LNCAP (cell line): ENCODE measurements around the gene LILRB1.

ENCODE experiments used
- CTCF ChIP-seq: fragments of 450-650 bp; IDR thresholded peaks from 2 replicates; pipeline ENCODE4 v1.5.1; 2017; ENCODE audit warnings: mild to moderate bottlenecking

The LILRB1 gene

GRCh38 chr19:54660306-54660705 lies 30.0 kb downstream of the LILRB1 start:
- TF ChIP-seq CTCF = no peak

- no peak for TF ChIP-seq CTCF
These were observed 30.7 kb downstream of the LILRB1 start for GRCh38 chr19:54660964-54661363.

GRCh38 chr19:54661846-54662481 lies 31.7 kb downstream of the LILRB1 start:
- TF ChIP-seq CTCF = no peak

GRCh38 chr19:54662730-54663129 lies 32.4 kb downstream of the LILRB1 start, which contains the start of gene LILRB4:
LILRB4 (plus strand) TSS chr19:54662985; CDS start chr19:54663034, 49 bp downstream.
- TF ChIP-seq CTCF = no peak

- TF ChIP-seq CTCF = no peak
These were observed 35.2 kb downstream of the LILRB1 start for GRCh38 chr19:54665530-54665929.

- TF ChIP-seq CTCF = no peak
These were observed 36.9 kb downstream of the LILRB1 start for GRCh38 chr19:54667217-54667616.

- TF ChIP-seq CTCF = no peak
These were observed 38.1 kb downstream of the LILRB1 start for GRCh38 chr19:54668353-54668752.
